KMS-11 (cell line): ENCODE results near the gene SGCD.

Experiments
- H2AFZ ChIP-seq: fragments of 200-600 bp; sonication (generic); 2 replicates; pipeline ENCODE4 v1.6.1; 2016; ENCODE audit warnings: antibody characterized with exemption, mixed run types, low read depth
- H3K27ac ChIP-seq: fragments of 200-600 bp; sonication (generic); 2 replicates; pipeline ENCODE4 v1.6.1; 2016; ENCODE audit warnings: mild to moderate bottlenecking, mixed run types
- H3K27me3 ChIP-seq: fragments of 200-600 bp; sonication (generic); 2 replicates; pipeline ENCODE4 v1.6.1; 2017; ENCODE audit warnings: mild to moderate bottlenecking, low read depth, mixed run types, moderate library complexity; ENCODE audit not compliant: insufficient read depth
- H3K36me3 ChIP-seq: fragments of 200-600 bp; sonication (generic); 2 replicates; pipeline ENCODE4 v1.6.1; 2017; ENCODE audit warnings: mild to moderate bottlenecking, mixed run types; ENCODE audit not compliant: insufficient read depth
- H3K4me1 ChIP-seq: fragments of 200-600 bp; sonication (generic); 2 replicates; pipeline ENCODE4 v1.6.1; 2016; ENCODE audit warnings: mild to moderate bottlenecking, low read depth, mixed run types; ENCODE audit not compliant: poor library complexity, severe bottlenecking
- H3K4me2 ChIP-seq: fragments of 200-600 bp; sonication (generic); 2 replicates; pipeline ENCODE4 v1.7.0; 2016; ENCODE audit warnings: mild to moderate bottlenecking, mixed run types
- H3K4me3 ChIP-seq: fragments of 200-600 bp; sonication (generic); IDR thresholded peaks from 2 replicates; pipeline ENCODE4 v1.6.1; 2017; ENCODE audit warnings: low read depth, low read length, mixed read lengths; ENCODE audit not compliant: insufficient read depth
- H3K79me2 ChIP-seq: fragments of 200-600 bp; sonication (generic); 2 replicates; pipeline ENCODE4 v1.6.1; 2016; ENCODE audit warnings: low read depth, mixed run types; ENCODE audit not compliant: insufficient read depth
- H3K9ac ChIP-seq: fragments of 200-600 bp; sonication (generic); 2 replicates; pipeline ENCODE4 v1.6.1; 2016; ENCODE audit warnings: mild to moderate bottlenecking, mixed run types
- H4K20me1 ChIP-seq: fragments of 200-600 bp; sonication (generic); 2 replicates; pipeline ENCODE4 v1.6.1; 2016; ENCODE audit warnings: mild to moderate bottlenecking, mixed run types; ENCODE audit not compliant: insufficient read depth
- TF ChIP-seq, protein P1 (sequence below): fragments of 200-600 bp; sonication (generic); conservative IDR thresholded peaks from 2 replicates; pipeline ENCODE4 v1.6.1; 2017; ENCODE audit warnings: low read depth, mild to moderate bottlenecking, antibody characterized with exemption, low read length, moderate library complexity, mixed read lengths

Gene SGCD

DNA sequence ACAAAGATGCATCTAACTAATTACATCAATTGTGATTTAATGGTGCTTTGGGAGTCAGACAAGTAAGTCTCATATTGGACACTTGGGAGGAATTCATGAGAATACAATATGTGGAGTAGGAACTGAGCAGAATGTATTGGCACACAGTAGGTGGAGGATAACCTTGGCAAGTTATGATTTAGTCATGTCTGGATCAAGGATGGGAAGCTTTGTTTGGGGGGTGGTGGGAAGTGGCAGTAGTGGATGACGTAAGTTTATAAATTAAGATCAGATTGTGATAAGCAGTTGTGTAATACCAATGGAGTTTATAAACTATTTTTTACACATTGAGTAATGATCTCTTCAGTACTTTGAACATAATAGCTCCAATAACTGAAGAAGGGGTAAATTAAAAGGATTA is 67.0 kb downstream of the SGCD start:
- Histone ChIP-seq H3K4me1 (no peaks in the 10 kb centered on the region), H3K27ac (no peak overlapping the region), H2AFZ (no peak overlapping the region), H3K27me3 (no peaks in the 10 kb centered on the region), H3K79me2 (no peaks in the 10 kb centered on the region), H4K20me1 (no peaks in the 10 kb centered on the region), H3K4me2 (no peak overlapping the region), H3K36me3 (no peaks in the 10 kb centered on the region), H3K4me3 (no peak overlapping the region), H3K9ac (no peak overlapping the region)
- TF ChIP-seq, protein P1, sequence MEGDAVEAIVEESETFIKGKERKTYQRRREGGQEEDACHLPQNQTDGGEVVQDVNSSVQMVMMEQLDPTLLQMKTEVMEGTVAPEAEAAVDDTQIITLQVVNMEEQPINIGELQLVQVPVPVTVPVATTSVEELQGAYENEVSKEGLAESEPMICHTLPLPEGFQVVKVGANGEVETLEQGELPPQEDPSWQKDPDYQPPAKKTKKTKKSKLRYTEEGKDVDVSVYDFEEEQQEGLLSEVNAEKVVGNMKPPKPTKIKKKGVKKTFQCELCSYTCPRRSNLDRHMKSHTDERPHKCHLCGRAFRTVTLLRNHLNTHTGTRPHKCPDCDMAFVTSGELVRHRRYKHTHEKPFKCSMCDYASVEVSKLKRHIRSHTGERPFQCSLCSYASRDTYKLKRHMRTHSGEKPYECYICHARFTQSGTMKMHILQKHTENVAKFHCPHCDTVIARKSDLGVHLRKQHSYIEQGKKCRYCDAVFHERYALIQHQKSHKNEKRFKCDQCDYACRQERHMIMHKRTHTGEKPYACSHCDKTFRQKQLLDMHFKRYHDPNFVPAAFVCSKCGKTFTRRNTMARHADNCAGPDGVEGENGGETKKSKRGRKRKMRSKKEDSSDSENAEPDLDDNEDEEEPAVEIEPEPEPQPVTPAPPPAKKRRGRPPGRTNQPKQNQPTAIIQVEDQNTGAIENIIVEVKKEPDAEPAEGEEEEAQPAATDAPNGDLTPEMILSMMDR, result no peak

DNA sequence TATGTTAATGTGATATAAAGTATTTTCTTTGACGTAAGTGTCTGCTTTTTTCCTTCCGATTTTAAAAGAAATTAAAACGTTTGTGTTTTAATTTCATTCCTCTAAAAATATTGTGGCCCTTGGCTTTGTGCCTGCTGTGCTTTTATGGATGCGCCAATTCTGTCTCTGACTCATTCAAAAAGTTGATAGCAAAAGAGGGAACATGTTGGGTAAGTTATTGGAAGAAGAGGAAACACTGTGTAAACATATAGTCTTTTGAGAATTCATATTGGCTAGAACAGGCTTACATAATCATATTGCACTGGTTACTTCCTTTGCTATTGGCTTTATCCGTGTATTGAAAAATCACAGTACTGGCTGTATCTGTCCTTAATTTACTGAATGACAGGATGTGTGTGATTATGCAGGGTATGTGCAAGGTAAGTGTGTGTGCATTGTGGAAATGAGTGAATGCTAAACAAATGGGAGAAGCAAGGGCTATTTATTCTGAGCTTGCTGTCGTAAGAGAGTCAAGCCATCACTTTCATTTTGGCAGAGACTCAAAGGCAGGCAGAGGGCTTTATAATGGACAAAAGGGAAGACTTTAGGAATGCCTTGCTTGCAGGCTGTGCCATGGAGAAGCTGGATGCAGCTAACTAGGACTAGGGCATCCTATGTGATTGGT is 67.8 kb downstream of the SGCD start:
- TF ChIP-seq, protein P1, result no peak
- no peak overlapping the region for H3K4me3 ChIP-seq
- H3K27ac ChIP-seq, result no peak overlapping the region
- no peaks in the 10 kb centered on the region for H3K36me3 ChIP-seq
- H3K4me1 ChIP-seq, result no peaks in the 10 kb centered on the region
- no peaks in the 10 kb centered on the region for H3K79me2 ChIP-seq
- H3K27me3 ChIP-seq, result no peaks in the 10 kb centered on the region
- H3K9ac ChIP-seq, result no peak overlapping the region
- no peak overlapping the region for H3K4me2 ChIP-seq
- H2AFZ ChIP-seq, result no peak overlapping the region
- H4K20me1 ChIP-seq, result no peaks in the 10 kb centered on the region

DNA sequence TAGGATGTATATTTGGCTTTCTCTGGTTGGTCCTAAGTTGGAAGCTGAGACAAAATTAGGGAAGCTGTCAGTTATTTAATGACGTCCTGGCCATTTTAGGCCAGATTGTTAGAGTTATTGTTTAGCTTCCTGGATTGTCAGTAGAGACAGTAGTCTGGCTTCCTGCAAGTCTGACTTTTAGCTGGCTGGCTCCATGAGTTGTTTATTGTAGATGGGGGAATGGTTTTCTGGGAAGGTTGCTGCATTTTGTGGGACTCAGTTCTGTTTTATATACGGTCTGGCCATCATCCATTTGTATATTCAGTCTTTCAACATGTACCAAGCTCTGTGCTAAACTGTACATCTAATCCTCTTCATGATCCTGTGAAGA is 68.3 kb downstream of the SGCD start:
- H3K36me3 ChIP-seq, result no peaks in the 10 kb centered on the region
- H3K27ac ChIP-seq, result no peak overlapping the region
- H3K4me3 ChIP-seq, result no peak overlapping the region
- H4K20me1 ChIP-seq, result no peaks in the 10 kb centered on the region
- no peaks in the 10 kb centered on the region for H3K4me1 ChIP-seq
- no peaks in the 10 kb centered on the region for H3K27me3 ChIP-seq
- H3K9ac ChIP-seq, result no peak overlapping the region
- no peak overlapping the region for H3K4me2 ChIP-seq
- TF ChIP-seq, protein P1, result no peak
- H2AFZ ChIP-seq, result no peak overlapping the region
- no peaks in the 10 kb centered on the region for H3K79me2 ChIP-seq

DNA sequence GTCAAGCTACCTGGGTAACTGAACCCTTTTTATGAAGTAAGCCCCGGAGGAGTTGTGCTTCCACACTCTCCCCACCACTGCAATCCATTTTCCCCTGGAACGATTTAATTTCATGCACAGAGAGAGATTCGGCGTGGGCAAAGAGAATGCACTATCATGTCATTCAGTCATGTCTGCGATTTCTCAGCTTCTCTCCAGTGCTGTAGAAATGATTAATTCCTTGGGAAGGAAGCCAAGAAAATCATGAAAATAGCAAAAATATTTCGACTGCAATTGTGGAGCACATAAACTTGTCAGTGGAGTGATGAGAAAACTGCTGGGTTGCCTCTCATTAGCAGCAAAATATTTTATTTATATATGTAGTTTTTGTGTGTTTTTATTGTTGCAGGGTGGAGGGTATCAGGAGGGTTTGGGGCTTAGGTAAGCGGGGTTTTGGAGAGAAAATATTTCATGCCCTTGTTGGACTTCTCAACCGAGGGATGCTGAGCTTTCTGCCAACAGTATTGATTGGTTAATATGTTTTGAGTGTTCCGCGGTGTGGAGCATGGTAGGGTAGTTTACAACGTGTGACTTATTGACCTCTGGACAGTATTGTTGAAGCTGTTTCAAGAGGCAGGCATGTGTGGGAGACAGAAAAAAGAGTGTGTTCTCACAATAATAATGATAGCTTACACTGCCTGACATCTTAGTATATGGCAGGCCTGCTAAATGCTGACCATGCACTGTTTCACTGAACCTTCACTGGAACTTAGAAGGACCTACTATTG is 69.3 kb downstream of the SGCD start:
- Histone ChIP-seq H3K4me3 (no peak overlapping the region), H3K4me1 (no peaks in the 10 kb centered on the region), H3K36me3 (no peaks in the 10 kb centered on the region), H3K9ac (no peak overlapping the region), H4K20me1 (no peaks in the 10 kb centered on the region), H3K27ac (no peak overlapping the region), H2AFZ (no peak overlapping the region), H3K79me2 (no peaks in the 10 kb centered on the region), H3K27me3 (no peaks in the 10 kb centered on the region), H3K4me2 (no peak overlapping the region)
- TF ChIP-seq, protein P1, result no peak
